Gastrocnemius medialis (tissue), 4 donors: ENCODE results near the gene DGCR2. TPM values are rescaled to one million over a fixed set of nuclear protein-coding genes. Genes with fewer than 3 reads are reported as not detected.

Experiments
- ATAC-seq, 2 donors: fragments of 150-250 bp; one replicate each; pipeline ENCODE4 v1.9.1; 2016
- DNase-seq, 2 donors: peaks; one replicate each; pipeline ENCODE4 v3.0.0-alpha.2; 2019
- H3K27ac ChIP-seq, 4 donors: fragments of 200-600 bp; sonication (generic); 1 replicate in 1 of 4; 2 replicates in 3 of 4; pipeline ENCODE4 v1.5.1; 2016 to 2018; ENCODE audit warnings: mild to moderate bottlenecking in 2 of 4, moderate library complexity in 1 of 4
- H3K27me3 ChIP-seq, 3 donors: fragments of 200-600 bp; sonication (generic) in 2 of 3; 1 replicate in 1 of 3; 2 replicates in 2 of 3; pipeline versions ENCODE4 v1.5.1 to v1.6.0; 2016 to 2019; ENCODE audit warnings: mild to moderate bottlenecking in 1 of 3, moderate library complexity in 1 of 3
- H3K36me3 ChIP-seq, 2 donors: fragments of 200-600 bp; sonication (generic) in 1 of 2; one replicate each; pipeline ENCODE4 v1.5.1; 2017 to 2018
- H3K4me1 ChIP-seq, 2 donors: fragments of 200-600 bp; sonication (generic) in 1 of 2; one replicate each; pipeline ENCODE4 v1.5.1; 2016 to 2017; ENCODE audit warnings: mild to moderate bottlenecking in 2 of 2
- H3K4me3 ChIP-seq, 4 donors: fragments of 200-600 bp; sonication (generic) in 3 of 4; 1 replicate in 1 of 4; 2 replicates in 3 of 4; pipeline ENCODE4 v1.5.1; 2016 to 2019; ENCODE audit warnings: mild to moderate bottlenecking in 2 of 4
- H3K9me3 ChIP-seq, 3 donors: fragments of 200-600 bp; sonication (generic) in 2 of 3; 1 replicate in 1 of 3; 2 replicates in 2 of 3; pipeline ENCODE4 v1.5.1; 2016 to 2019
- CTCF ChIP-seq, 5 experiments: fragments of 450-650 bp in 3 of 5; fragments of 200-600 bp in 2 of 5; sonication (generic) in 2 of 5; IDR thresholded peaks in 4 of 5; conservative IDR thresholded peaks in 1 of 5; 1 replicate in 4 of 5; 2 replicates in 1 of 5; pipeline ENCODE4 v1.5.1; 2016 to 2019; ENCODE audit warnings: antibody characterized with exemption in 5 of 5, mild to moderate bottlenecking in 3 of 5, moderate library complexity in 3 of 5
- POLR2A ChIP-seq, 2 donors: fragments of 450-650 bp; IDR thresholded peaks; one replicate each; pipeline ENCODE4 v1.6.1; 2017; ENCODE audit warnings: antibody characterized with exemption in 2 of 2, mild to moderate bottlenecking in 2 of 2, moderate library complexity in 2 of 2
- in situ Hi-C, 4 donors: fragments of 200-750 bp; cut with MboI; loops; one replicate each; pipeline versions ENCODE4 v1.15.0 to v1.8.0; 2017; ENCODE audit warnings: low sequenced_read_pairs in 4 of 4
- intact Hi-C: fragments of 100-400 bp; cut with DNase I; formaldehyde crosslinking; loops from one replicate; pipeline ENCODE4 v1.15.1; 2023; ENCODE audit warnings: low total_unique reads
- total RNA-seq, 4 donors: library from RNA; depleted of rRNA; stranded (reverse); fragments of >200 nt; gene quantifications; one replicate each; pipeline versions ENCODE4 v1.1.0 to v1.2.3, GENCODE V29; 2016

Gene DGCR2
- total RNA-seq, 4 donors from 2014 or later: 30.0 to 72.7 (median 43.5) TPM

- in situ Hi-C loops (loop anchor here in 1 of 4 donors (25.0 kb wide), 1 partner anchor 520 kb away; the partner anchor contains the start of gene CLDN5), intact Hi-C loops (no loop called here)
- H3K4me3 ChIP-seq: no peak overlapping the region
- H3K4me1 ChIP-seq: no peaks in the 10 kb centered on the region
- peaks cover 5 to 8% (median 5%) of the 10 kb centered on the region in 3 donors for H3K27me3 ChIP-seq
- no peak for ATAC-seq
- DNase-seq: no peak
- no peaks in the 10 kb centered on the region for H3K36me3 ChIP-seq
- no peak for TF ChIP-seq POLR2A (IDR thresholded peaks at IDR 0.05)
- TF ChIP-seq CTCF (IDR thresholded peaks at IDR 0.05 in 4 of 5, conservative IDR thresholded peaks at IDR 0.05 in 1 of 5): no peak
- no peak overlapping the region for H3K27ac ChIP-seq
- no peaks in the 10 kb centered on the region for H3K9me3 ChIP-seq
These were observed 129.5 kb downstream of the DGCR2 start for GRCh38 chr22:18992543-18993198.

GRCh38 chr22:18991821-18992442 lies 130.3 kb downstream of the DGCR2 start:
- intact Hi-C loops: no loop called here
- Histone ChIP-seq H3K27me3 (peaks cover 0 to 5% (median 4%) of the 10 kb centered on the region in 3 donors), H3K4me3 (no peak overlapping the region), H3K4me1 (no peaks in the 10 kb centered on the region), H3K36me3 (no peaks in the 10 kb centered on the region), H3K27ac (no peak overlapping the region), H3K9me3 (no peaks in the 10 kb centered on the region)
- ATAC-seq (no peak), DNase-seq (no peak)
- in situ Hi-C loops: loop anchor here in 1 of 4 donors (25.0 kb wide), 1 partner anchor 520 kb away; the partner anchor contains the start of gene CLDN5
- TF ChIP-seq CTCF (IDR thresholded peaks at IDR 0.05 in 4 of 5, conservative IDR thresholded peaks at IDR 0.05 in 1 of 5) (no peak), POLR2A (IDR thresholded peaks at IDR 0.05) (no peak)

- TF ChIP-seq CTCF (IDR thresholded peaks at IDR 0.05 in 4 of 5, conservative IDR thresholded peaks at IDR 0.05 in 1 of 5) (no peak), POLR2A (IDR thresholded peaks at IDR 0.05) (no peak)
- H3K9me3 ChIP-seq: no peaks in the 10 kb centered on the region
- H3K4me1 ChIP-seq: no peaks in the 10 kb centered on the region
- no peaks in the 10 kb centered on the region for H3K36me3 ChIP-seq
- peaks cover 0 to 5% (median 4%) of the 10 kb centered on the region in 3 donors for H3K27me3 ChIP-seq
- in situ Hi-C loops (loop anchor here in 1 of 4 donors (25.0 kb wide), 1 partner anchor 521 kb away; the partner anchor contains the start of gene CLDN5), intact Hi-C loops (no loop called here)
- DNase-seq (no peak), ATAC-seq (no peak)
- H3K27ac ChIP-seq: no peak overlapping the region
- H3K4me3 ChIP-seq: no peak overlapping the region
These were observed 131.1 kb downstream of the DGCR2 start for GRCh38 chr22:18991138-18991432.

DNA sequence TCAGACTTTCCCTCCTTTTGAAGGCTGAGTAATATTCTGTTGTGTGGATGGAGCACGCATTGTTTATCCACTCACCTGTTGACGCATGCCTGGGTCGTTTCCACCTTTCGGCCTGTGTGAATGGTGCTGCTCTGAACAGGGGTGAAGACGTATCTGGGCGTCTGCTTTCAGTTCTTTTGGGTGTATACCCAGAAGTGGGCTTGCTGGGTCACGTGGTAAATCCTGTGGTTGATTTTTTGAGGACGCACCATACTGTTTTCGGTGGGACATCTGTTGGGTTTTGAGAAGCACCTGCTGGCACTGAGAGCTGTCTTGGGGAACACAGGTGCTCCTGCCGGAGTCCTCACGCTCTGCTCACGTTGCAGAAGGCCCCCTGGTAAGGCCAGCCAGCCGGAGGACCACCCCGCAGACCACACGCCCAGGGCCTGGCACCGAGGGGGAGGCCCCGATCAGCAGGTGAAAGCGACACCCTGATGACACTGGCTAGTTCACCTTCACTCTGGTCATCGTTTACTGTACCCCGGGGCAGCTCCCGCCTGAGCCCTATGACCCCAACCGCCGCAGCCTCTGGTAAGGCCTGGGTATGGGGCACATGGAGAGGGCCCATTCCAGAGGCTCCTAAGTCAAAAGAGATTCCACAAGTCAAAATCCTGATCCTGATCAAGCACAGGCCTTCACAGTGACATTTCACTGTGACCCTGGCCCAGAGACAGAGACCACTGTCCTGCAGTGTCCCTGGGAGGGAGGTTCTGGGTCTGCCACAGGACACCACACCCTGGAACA lies 131.7 kb downstream of the DGCR2 start:
- no peaks in the 10 kb centered on the region for H3K4me1 ChIP-seq
- no peak overlapping the region for H3K4me3 ChIP-seq
- H3K27ac ChIP-seq: no peak overlapping the region
- no peaks in the 10 kb centered on the region for H3K9me3 ChIP-seq
- no peak for ATAC-seq
- H3K36me3 ChIP-seq: no peaks in the 10 kb centered on the region
- peaks cover 0 to 5% (median 4%) of the 10 kb centered on the region in 3 donors for H3K27me3 ChIP-seq
- no peak for DNase-seq
- in situ Hi-C loops: loop anchor here in 1 of 4 donors (25.0 kb wide), 1 partner anchor 522 kb away; the partner anchor contains the start of gene CLDN5
- intact Hi-C loops: no loop called here
- no peak for TF ChIP-seq POLR2A (IDR thresholded peaks at IDR 0.05)
- TF ChIP-seq CTCF (IDR thresholded peaks at IDR 0.05 in 4 of 5, conservative IDR thresholded peaks at IDR 0.05 in 1 of 5): no peak
